ENCODE measurements around the gene PHACTR3. TPM values are rescaled to one million over a fixed set of nuclear protein-coding genes. Genes with fewer than 3 reads are reported as not detected.

PHACTR3 gene
- total RNA-seq, 1 donor from 2014 or later, result 1.0 TPM

- Histone ChIP-seq H3K4me1 (ENCODE audit: control insufficient read depth in 3 of 3, insufficient read depth in 3 of 3, low read length in 3 of 3) (peaks cover 3 to 5% (median 5%) of the 10 kb centered on the region in 3 donors), H3K27ac (ENCODE audit: low read depth, low read length) (no peak overlapping the region), H3K27me3 (ENCODE audit: control insufficient read depth in 3 of 3, insufficient read depth in 3 of 3, low read length in 3 of 3) (peaks cover 0 to 23% (median 20%) of the 10 kb centered on the region in 3 donors), H3K9me3 (ENCODE audit: control insufficient read depth in 3 of 3, low read length in 3 of 3) (no peaks in the 10 kb centered on the region), H3K36me3 (ENCODE audit: control insufficient read depth in 3 of 3, insufficient read depth in 3 of 3, low read length in 3 of 3) (no peaks in the 10 kb centered on the region), H3K4me3 (ENCODE audit: low read length in 3 of 3) (no peak overlapping the region), H3K9ac (ENCODE audit: low read depth in 1 of 3, low read length in 3 of 3) (no peak overlapping the region)
These were observed 221.2 kb downstream of the PHACTR3 start for GRCh38 chr20:59825563-59825920.

GRCh38 chr20:59825944-59826759 is 221.8 kb downstream of the PHACTR3 start:
- no peak overlapping the region for H3K27ac ChIP-seq (ENCODE audit: low read depth, low read length)
- H3K4me1 ChIP-seq (ENCODE audit: control insufficient read depth in 3 of 3, insufficient read depth in 3 of 3, low read length in 3 of 3), result peaks cover 0 to 3% (median under 1%) of the 10 kb centered on the region in 3 donors
- no peak overlapping the region for H3K4me3 ChIP-seq (ENCODE audit: low read length in 3 of 3)
- no peaks in the 10 kb centered on the region for H3K36me3 ChIP-seq (ENCODE audit: control insufficient read depth in 3 of 3, insufficient read depth in 3 of 3, low read length in 3 of 3)
- no peaks in the 10 kb centered on the region for H3K9me3 ChIP-seq (ENCODE audit: control insufficient read depth in 3 of 3, low read length in 3 of 3)
- peaks cover 0 to 25% (median 24%) of the 10 kb centered on the region in 3 donors for H3K27me3 ChIP-seq (ENCODE audit: control insufficient read depth in 3 of 3, insufficient read depth in 3 of 3, low read length in 3 of 3)
- no peak overlapping the region for H3K9ac ChIP-seq (ENCODE audit: low read depth in 1 of 3, low read length in 3 of 3)

- H3K4me3 ChIP-seq (ENCODE audit: low read length in 3 of 3), result no peak overlapping the region
- no peak overlapping the region for H3K27ac ChIP-seq (ENCODE audit: low read depth, low read length)
- no peaks in the 10 kb centered on the region for H3K36me3 ChIP-seq (ENCODE audit: control insufficient read depth in 3 of 3, insufficient read depth in 3 of 3, low read length in 3 of 3)
- H3K27me3 ChIP-seq (ENCODE audit: control insufficient read depth in 3 of 3, insufficient read depth in 3 of 3, low read length in 3 of 3), result peaks cover 0 to 30% (median 22%) of the 10 kb centered on the region in 3 donors
- H3K4me1 ChIP-seq (ENCODE audit: control insufficient read depth in 3 of 3, insufficient read depth in 3 of 3, low read length in 3 of 3), result peaks cover 0 to 7% (median 3%) of the 10 kb centered on the region in 3 donors
- no peaks in the 10 kb centered on the region for H3K9me3 ChIP-seq (ENCODE audit: control insufficient read depth in 3 of 3, low read length in 3 of 3)
- H3K9ac ChIP-seq (ENCODE audit: low read depth in 1 of 3, low read length in 3 of 3), result no peak overlapping the region
These were observed 223.1 kb downstream of the PHACTR3 start for GRCh38 chr20:59827138-59828056.

GRCh38 chr20:59828125-59829053 is 224.0 kb downstream of the PHACTR3 start:
- Histone ChIP-seq H3K27ac (ENCODE audit: low read depth, low read length) (no peak overlapping the region), H3K9me3 (ENCODE audit: control insufficient read depth in 3 of 3, low read length in 3 of 3) (no peaks in the 10 kb centered on the region), H3K9ac (ENCODE audit: low read depth in 1 of 3, low read length in 3 of 3) (no peak overlapping the region), H3K4me3 (ENCODE audit: low read length in 3 of 3) (no peak overlapping the region), H3K27me3 (ENCODE audit: control insufficient read depth in 3 of 3, insufficient read depth in 3 of 3, low read length in 3 of 3) (peaks cover 0 to 34% (median 18%) of the 10 kb centered on the region in 3 donors), H3K4me1 (ENCODE audit: control insufficient read depth in 3 of 3, insufficient read depth in 3 of 3, low read length in 3 of 3) (peaks cover 0 to 7% (median 3%) of the 10 kb centered on the region in 3 donors), H3K36me3 (ENCODE audit: control insufficient read depth in 3 of 3, insufficient read depth in 3 of 3, low read length in 3 of 3) (no peaks in the 10 kb centered on the region)

GRCh38 chr20:59829054-59829785 is 224.9 kb downstream of the PHACTR3 start:
- no peak overlapping the region for H3K9ac ChIP-seq (ENCODE audit: low read depth in 1 of 3, low read length in 3 of 3)
- no peaks in the 10 kb centered on the region for H3K36me3 ChIP-seq (ENCODE audit: control insufficient read depth in 3 of 3, insufficient read depth in 3 of 3, low read length in 3 of 3)
- no peak overlapping the region for H3K4me3 ChIP-seq (ENCODE audit: low read length in 3 of 3)
- peaks cover 0 to 7% (median 3%) of the 10 kb centered on the region in 3 donors for H3K4me1 ChIP-seq (ENCODE audit: control insufficient read depth in 3 of 3, insufficient read depth in 3 of 3, low read length in 3 of 3)
- peaks cover 0 to 34% (median 18%) of the 10 kb centered on the region in 3 donors for H3K27me3 ChIP-seq (ENCODE audit: control insufficient read depth in 3 of 3, insufficient read depth in 3 of 3, low read length in 3 of 3)
- no peaks in the 10 kb centered on the region for H3K9me3 ChIP-seq (ENCODE audit: control insufficient read depth in 3 of 3, low read length in 3 of 3)
- no peak overlapping the region for H3K27ac ChIP-seq (ENCODE audit: low read depth, low read length)

GRCh38 chr20:59829786-59830664 is 225.7 kb downstream of the PHACTR3 start:
- Histone ChIP-seq H3K36me3 (ENCODE audit: control insufficient read depth in 3 of 3, insufficient read depth in 3 of 3, low read length in 3 of 3) (no peaks in the 10 kb centered on the region), H3K27me3 (ENCODE audit: control insufficient read depth in 3 of 3, insufficient read depth in 3 of 3, low read length in 3 of 3) (peaks cover 0 to 32% (median 20%) of the 10 kb centered on the region in 3 donors), H3K9me3 (ENCODE audit: control insufficient read depth in 3 of 3, low read length in 3 of 3) (no peaks in the 10 kb centered on the region), H3K27ac (ENCODE audit: low read depth, low read length) (no peak overlapping the region), H3K4me3 (ENCODE audit: low read length in 3 of 3) (no peak overlapping the region), H3K4me1 (ENCODE audit: control insufficient read depth in 3 of 3, insufficient read depth in 3 of 3, low read length in 3 of 3) (peaks cover 0 to 7% (median 3%) of the 10 kb centered on the region in 3 donors), H3K9ac (ENCODE audit: low read depth in 1 of 3, low read length in 3 of 3) (no peak overlapping the region)

GRCh38 chr20:59830665-59831023 is 226.3 kb downstream of the PHACTR3 start:
- Histone ChIP-seq H3K27me3 (ENCODE audit: control insufficient read depth in 3 of 3, insufficient read depth in 3 of 3, low read length in 3 of 3) (peaks cover 2 to 32% (median 20%) of the 10 kb centered on the region in 3 donors), H3K27ac (ENCODE audit: low read depth, low read length) (no peak overlapping the region), H3K9me3 (ENCODE audit: control insufficient read depth in 3 of 3, low read length in 3 of 3) (no peaks in the 10 kb centered on the region), H3K4me1 (ENCODE audit: control insufficient read depth in 3 of 3, insufficient read depth in 3 of 3, low read length in 3 of 3) (peaks cover 1 to 7% (median 3%) of the 10 kb centered on the region in 3 donors), H3K36me3 (ENCODE audit: control insufficient read depth in 3 of 3, insufficient read depth in 3 of 3, low read length in 3 of 3) (no peaks in the 10 kb centered on the region), H3K9ac (ENCODE audit: low read depth in 1 of 3, low read length in 3 of 3) (no peak overlapping the region), H3K4me3 (ENCODE audit: low read length in 3 of 3) (no peak overlapping the region)

GRCh38 chr20:59831024-59831915 is 226.9 kb downstream of the PHACTR3 start:
- H3K9me3 ChIP-seq (ENCODE audit: control insufficient read depth in 3 of 3, low read length in 3 of 3), result no peaks in the 10 kb centered on the region
- H3K9ac ChIP-seq (ENCODE audit: low read depth in 1 of 3, low read length in 3 of 3), result no peak overlapping the region
- H3K27me3 ChIP-seq (ENCODE audit: control insufficient read depth in 3 of 3, insufficient read depth in 3 of 3, low read length in 3 of 3), result peaks cover 6 to 38% (median 20%) of the 10 kb centered on the region in 3 donors
- H3K4me1 ChIP-seq (ENCODE audit: control insufficient read depth in 3 of 3, insufficient read depth in 3 of 3, low read length in 3 of 3), result peaks cover 6 to 10% (median 8%) of the 10 kb centered on the region in 3 donors
- no peaks in the 10 kb centered on the region for H3K36me3 ChIP-seq (ENCODE audit: control insufficient read depth in 3 of 3, insufficient read depth in 3 of 3, low read length in 3 of 3)
- no peak overlapping the region for H3K27ac ChIP-seq (ENCODE audit: low read depth, low read length)
- no peak overlapping the region for H3K4me3 ChIP-seq (ENCODE audit: low read length in 3 of 3)
